DOHH2 (cell line): ENCODE results near the gene CACNA2D3.

ENCODE experiments used
- H3F3A ChIP-seq: fragments of 200-600 bp; sonication (generic), shearing (Covaris generic); 2 replicates; pipeline ENCODE4 v1.6.0; 2016; ENCODE audit warnings: antibody characterized with exemption, mild to moderate bottlenecking; ENCODE audit not compliant: control insufficient read depth, insufficient read depth
- H3K27ac ChIP-seq: fragments of 200-600 bp; sonication (generic); 2 replicates; pipeline ENCODE4 v1.5.1; 2014; ENCODE audit warnings: low read depth, mild to moderate bottlenecking, low read length, moderate library complexity
- H3K27me3 ChIP-seq: fragments of 200-600 bp; sonication (generic); 2 replicates; pipeline ENCODE4 v1.6.1; 2014; ENCODE audit warnings: mild to moderate bottlenecking, low read length, mixed read lengths; ENCODE audit not compliant: control insufficient read depth
- H3K36me3 ChIP-seq: fragments of 200-600 bp; sonication (generic); 2 replicates; pipeline ENCODE4 v1.6.1; 2014; ENCODE audit warnings: mild to moderate bottlenecking, low read length, moderate library complexity, mixed read lengths; ENCODE audit not compliant: control insufficient read depth
- H3K4me1 ChIP-seq: fragments of 200-600 bp; sonication (generic); 2 replicates; pipeline ENCODE4 v1.6.1; 2014; ENCODE audit warnings: mild to moderate bottlenecking, low read length, mixed read lengths; ENCODE audit not compliant: control insufficient read depth
- H3K4me2 ChIP-seq: fragments of 200-600 bp; sonication (generic); 2 replicates; pipeline ENCODE4 v1.6.0; 2014; ENCODE audit warnings: mild to moderate bottlenecking, low read length, moderate library complexity
- H3K4me3 ChIP-seq: fragments of 200-600 bp; sonication (generic); 2 replicates; pipeline ENCODE4 v1.5.1; 2014; ENCODE audit warnings: mild to moderate bottlenecking, low read length, mixed read lengths
- H3K79me2 ChIP-seq: fragments of 200-600 bp; sonication (generic); 2 replicates; pipeline ENCODE4 v1.6.1; 2014; ENCODE audit warnings: mild to moderate bottlenecking, low read length, mixed read lengths; ENCODE audit not compliant: control insufficient read depth
- H3K9me2 ChIP-seq: fragments of 200-600 bp; sonication (generic); replicated peaks from 2 replicates; pipeline ENCODE4 v1.6.1; 2014; ENCODE audit warnings: mild to moderate bottlenecking, low read length, mixed read lengths; ENCODE audit not compliant: control insufficient read depth
- H3K9me3 ChIP-seq: fragments of 200-600 bp; sonication (generic); 2 replicates; pipeline ENCODE4 v1.6.1; 2014; ENCODE audit warnings: antibody characterized with exemption, low read length, mixed read lengths; ENCODE audit not compliant: control insufficient read depth, insufficient read depth
- H4K20me1 ChIP-seq: fragments of 200-600 bp; sonication (generic); 2 replicates; pipeline ENCODE4 v1.6.0; 2014; ENCODE audit warnings: low read depth, mild to moderate bottlenecking, antibody characterized with exemption, low read length, moderate library complexity; ENCODE audit not compliant: control insufficient read depth, insufficient read depth
- CTCF ChIP-seq: fragments of 200-600 bp; sonication (generic); IDR thresholded peaks from one replicate; pipeline ENCODE4 v1.5.1; 2014; ENCODE audit warnings: antibody characterized with exemption, mild to moderate bottlenecking, low read depth, low read length; ENCODE audit not compliant: poor library complexity, severe bottlenecking
- EZH2phosphoT487 ChIP-seq: fragments of 200-600 bp; sonication (generic); IDR thresholded peaks from 2 replicates; pipeline ENCODE4 v1.6.1; 2017; ENCODE audit warnings: borderline replicate concordance, mild to moderate bottlenecking, antibody characterized with exemption, low read length, moderate library complexity, mixed read lengths

CACNA2D3 gene

GRCh38 chr3:54150864-54151467 lies 28.6 kb downstream of the CACNA2D3 start:
- Histone ChIP-seq H3K4me1 (no peaks in the 10 kb centered on the region), H3K9me3 (no peaks in the 10 kb centered on the region)

GRCh38 chr3:54153477-54153876 lies 31.1 kb downstream of the CACNA2D3 start:
- H3K4me2 ChIP-seq, result no peak overlapping the region
- TF ChIP-seq EZH2phosphoT487 (no peak), CTCF (no peak)
- H4K20me1 ChIP-seq, result no peaks in the 10 kb centered on the region
- no peaks in the 10 kb centered on the region for H3K36me3 ChIP-seq
- H3K79me2 ChIP-seq, result no peaks in the 10 kb centered on the region
- H3K9me2 ChIP-seq, result no peaks in the 10 kb centered on the region
- no peaks in the 10 kb centered on the region for H3K9me3 ChIP-seq
- H3K27ac ChIP-seq, result no peak overlapping the region
- H3F3A ChIP-seq, result no peaks in the 10 kb centered on the region
- H3K27me3 ChIP-seq, result no peaks in the 10 kb centered on the region
- H3K4me3 ChIP-seq, result no peak overlapping the region
- no peaks in the 10 kb centered on the region for H3K4me1 ChIP-seq

More at GRCh38 chr3:54150864-54151467, 28.6 kb downstream of the CACNA2D3 start:
- Histone ChIP-seq H3F3A (no peaks in the 10 kb centered on the region), H3K36me3 (no peaks in the 10 kb centered on the region), H4K20me1 (no peaks in the 10 kb centered on the region), H3K27ac (no peak overlapping the region), H3K27me3 (no peaks in the 10 kb centered on the region), H3K4me3 (no peak overlapping the region), H3K79me2 (no peaks in the 10 kb centered on the region), H3K4me2 (no peak overlapping the region), H3K9me2 (no peaks in the 10 kb centered on the region)
- TF ChIP-seq EZH2phosphoT487 (no peak), CTCF (no peak)

GRCh38 chr3:54157860-54158259 lies 35.5 kb downstream of the CACNA2D3 start:
- no peaks in the 10 kb centered on the region for H3F3A ChIP-seq
- H3K27me3 ChIP-seq, result no peaks in the 10 kb centered on the region
- no peaks in the 10 kb centered on the region for H3K36me3 ChIP-seq
- H3K4me3 ChIP-seq, result no peak overlapping the region
- H3K4me1 ChIP-seq, result no peaks in the 10 kb centered on the region
- H4K20me1 ChIP-seq, result no peaks in the 10 kb centered on the region
- no peaks in the 10 kb centered on the region for H3K9me2 ChIP-seq
- H3K27ac ChIP-seq, result no peak overlapping the region
- TF ChIP-seq EZH2phosphoT487 (no peak), CTCF (no peak)
- no peaks in the 10 kb centered on the region for H3K9me3 ChIP-seq
- H3K4me2 ChIP-seq, result no peak overlapping the region
- H3K79me2 ChIP-seq, result no peaks in the 10 kb centered on the region

GRCh38 chr3:54159917-54160316 lies 37.6 kb downstream of the CACNA2D3 start:
- no peak overlapping the region for H3K27ac ChIP-seq

More at GRCh38 chr3:54159917-54160316, 37.6 kb downstream of the CACNA2D3 start:
- no peak for TF ChIP-seq EZH2phosphoT487
- TF ChIP-seq CTCF, result no peak
- Histone ChIP-seq H3K9me2 (no peaks in the 10 kb centered on the region), H3K4me3 (no peak overlapping the region), H3K27me3 (no peaks in the 10 kb centered on the region), H3K36me3 (no peaks in the 10 kb centered on the region), H3K4me1 (no peaks in the 10 kb centered on the region), H3F3A (no peaks in the 10 kb centered on the region), H3K4me2 (no peak overlapping the region), H3K79me2 (no peaks in the 10 kb centered on the region), H4K20me1 (no peaks in the 10 kb centered on the region), H3K9me3 (no peaks in the 10 kb centered on the region)
